Esophagus muscularis mucosa (tissue), 4 donors: ENCODE measurements around the gene GPBP1L1.

ENCODE experiments used
- EP300 ChIP-seq: sonication (generic); formaldehyde crosslinking; IDR thresholded peaks from one replicate; pipeline ENCODE4 v1.6.1; 2017; ENCODE audit warnings: antibody characterized with exemption
- POLR2A ChIP-seq: fragments of 450-650 bp; IDR thresholded peaks from one replicate; pipeline ENCODE4 v1.6.1; 2017; ENCODE audit warnings: antibody characterized with exemption, moderate library complexity, mild to moderate bottlenecking, low read depth
- POLR2AphosphoS5 ChIP-seq, 2 donors: sonication (generic); formaldehyde crosslinking; IDR thresholded peaks; one replicate each; pipeline ENCODE4 v1.6.1; 2017; ENCODE audit warnings: antibody characterized with exemption in 2 of 2
- TF ChIP-seq, protein P1 (sequence below), 3 experiments: fragments of 200-600 bp in 2 of 3; fragments of 450-650 bp in 1 of 3; sonication (generic) in 2 of 3; IDR thresholded peaks; one replicate each; pipeline ENCODE4 v1.5.1; 2017 to 2019; ENCODE audit warnings: antibody characterized with exemption in 3 of 3, mild to moderate bottlenecking in 2 of 3, moderate library complexity in 1 of 3

DNA sequence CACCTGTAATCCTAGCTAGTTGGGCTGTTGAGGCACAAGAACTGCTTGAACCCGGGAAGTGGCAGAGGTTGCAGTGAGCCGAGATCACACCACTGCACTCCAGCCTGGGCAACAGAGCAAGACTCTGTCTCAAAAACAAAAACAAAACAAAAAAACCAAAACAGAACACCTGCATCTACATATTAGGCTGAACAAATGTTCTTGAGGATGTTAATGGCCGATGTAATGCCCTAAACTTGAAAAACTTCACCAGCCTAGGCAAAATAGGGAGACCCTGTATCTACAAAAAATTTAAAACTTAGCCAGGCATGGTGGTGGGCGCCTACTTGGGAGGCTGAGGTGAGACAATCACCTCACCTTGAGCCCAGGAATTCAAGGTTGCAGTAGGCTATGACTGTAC, 17.8 kb downstream of the GPBP1L1 start:
- TF ChIP-seq, protein P1, sequence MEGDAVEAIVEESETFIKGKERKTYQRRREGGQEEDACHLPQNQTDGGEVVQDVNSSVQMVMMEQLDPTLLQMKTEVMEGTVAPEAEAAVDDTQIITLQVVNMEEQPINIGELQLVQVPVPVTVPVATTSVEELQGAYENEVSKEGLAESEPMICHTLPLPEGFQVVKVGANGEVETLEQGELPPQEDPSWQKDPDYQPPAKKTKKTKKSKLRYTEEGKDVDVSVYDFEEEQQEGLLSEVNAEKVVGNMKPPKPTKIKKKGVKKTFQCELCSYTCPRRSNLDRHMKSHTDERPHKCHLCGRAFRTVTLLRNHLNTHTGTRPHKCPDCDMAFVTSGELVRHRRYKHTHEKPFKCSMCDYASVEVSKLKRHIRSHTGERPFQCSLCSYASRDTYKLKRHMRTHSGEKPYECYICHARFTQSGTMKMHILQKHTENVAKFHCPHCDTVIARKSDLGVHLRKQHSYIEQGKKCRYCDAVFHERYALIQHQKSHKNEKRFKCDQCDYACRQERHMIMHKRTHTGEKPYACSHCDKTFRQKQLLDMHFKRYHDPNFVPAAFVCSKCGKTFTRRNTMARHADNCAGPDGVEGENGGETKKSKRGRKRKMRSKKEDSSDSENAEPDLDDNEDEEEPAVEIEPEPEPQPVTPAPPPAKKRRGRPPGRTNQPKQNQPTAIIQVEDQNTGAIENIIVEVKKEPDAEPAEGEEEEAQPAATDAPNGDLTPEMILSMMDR (IDR thresholded peaks at IDR 0.05), result no peak
- TF ChIP-seq POLR2A, result no peak
- no peak for TF ChIP-seq POLR2AphosphoS5 (IDR thresholded peaks at IDR 0.05)
- TF ChIP-seq EP300, result no peak
